GM23248 (cell line): Measurements from ENCODE around the gene ACTR1A.

Source experiments
- EZH2 ChIP-seq: fragments of 200-600 bp; sonication (generic); IDR thresholded peaks from 2 replicates; pipeline ENCODE4 v1.6.1; 2018; ENCODE audit warnings: antibody characterized with exemption, mild to moderate bottlenecking; ENCODE audit not compliant: insufficient read depth, poor library complexity, severe bottlenecking
- EZH2phosphoT487 ChIP-seq: fragments of 200-600 bp; sonication (generic); IDR thresholded peaks from 2 replicates; pipeline ENCODE4 v1.6.1; 2018; ENCODE audit warnings: antibody characterized with exemption, moderate library complexity, mild to moderate bottlenecking, low read depth; ENCODE audit not compliant: insufficient read depth

- TF ChIP-seq EZH2phosphoT487 (no peak), EZH2 (no peak)
These were observed 35.4 kb upstream of the ACTR1A start for GRCh38 chr10:102537948-102538347.
